Suppressor macrophage treated with lipopolysaccharide for 1 hour (primary cell): ENCODE measurements around the gene ARL5B.
"Not testable (repeated sequence)": the region's sequence is repeated elsewhere in the genome, so short reads cannot be mapped to it uniquely, and the experiment has no call there.

Experiments used
- DNase-seq, 3 donors: peaks; one replicate each; pipeline ENCODE4 v3.0.0-alpha.2; 2020 to 2022

The ARL5B gene

GRCh38 chr10:18659125-18659818 is at the start of gene ARL5B:
ARL5B (plus strand) TSS chr10:18659431; CDS start chr10:18659638, 207 bp downstream.
- DNase-seq, result peak; percentile 99 to 100 (median 100)

DNA sequence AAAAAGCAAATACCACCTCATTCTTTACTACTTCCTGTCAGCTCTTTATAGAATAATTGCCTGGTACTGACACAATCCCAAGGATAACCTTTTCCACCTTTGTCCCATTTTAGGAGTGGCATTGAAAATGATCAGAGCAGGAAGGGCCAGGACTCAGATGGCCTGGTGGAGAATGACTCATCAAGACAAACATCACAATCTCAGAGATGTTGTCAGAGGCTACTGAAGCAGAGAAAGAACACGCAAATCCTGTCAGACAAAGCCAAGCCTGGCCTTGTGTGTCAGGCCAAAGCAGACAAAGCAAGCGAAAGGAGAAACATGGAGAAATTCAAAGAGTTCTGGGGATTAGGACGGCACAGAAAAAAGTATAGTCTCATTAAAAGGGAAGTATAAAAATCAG is 48.7 kb upstream of the ARL5B start:
- peak in 2 of 3 donors; percentile 14 to 21 for DNase-seq

DNA sequence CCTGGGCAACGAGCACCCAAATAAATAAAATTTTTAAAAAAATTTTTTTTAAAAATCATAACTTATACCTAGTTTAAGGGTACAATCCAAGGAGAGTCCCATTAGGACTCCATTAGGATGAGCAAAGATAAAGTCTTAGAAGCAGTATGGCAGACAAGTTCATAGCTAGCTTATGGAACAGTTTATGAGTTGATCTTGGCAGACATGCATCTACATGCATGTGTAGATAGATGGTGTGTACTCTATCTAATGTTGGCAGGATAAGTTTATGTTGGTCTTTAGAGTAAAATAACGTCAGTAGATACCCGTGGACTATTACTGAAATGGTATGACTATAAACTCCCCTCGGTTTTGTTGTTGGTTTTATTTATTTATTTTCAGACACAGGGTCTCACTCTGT is 48.1 kb upstream of the ARL5B start:
- no peak for DNase-seq

GRCh38 chr10:18615618-18616017 is 43.6 kb upstream of the ARL5B start:
- DNase-seq, result no peak

DNA sequence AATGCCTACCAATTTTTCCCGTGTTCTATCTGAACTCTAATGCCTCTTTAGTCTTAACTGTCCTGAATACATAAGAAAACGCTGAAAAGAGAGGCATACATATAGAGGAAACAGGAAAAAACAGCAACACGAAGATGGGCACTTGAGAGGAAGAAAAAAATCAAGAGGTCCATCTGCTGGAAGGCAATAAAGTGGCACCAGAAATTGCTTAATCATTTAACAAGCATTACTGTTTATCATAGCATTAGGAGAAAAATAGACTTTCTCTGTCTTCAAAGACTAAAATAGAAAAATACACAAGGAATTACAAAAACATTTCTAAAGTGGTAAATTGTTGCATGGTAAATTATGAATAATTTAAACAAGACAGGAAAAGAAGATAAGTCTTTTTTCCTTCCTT is 42.9 kb upstream of the ARL5B start:
- no peak for DNase-seq

DNA sequence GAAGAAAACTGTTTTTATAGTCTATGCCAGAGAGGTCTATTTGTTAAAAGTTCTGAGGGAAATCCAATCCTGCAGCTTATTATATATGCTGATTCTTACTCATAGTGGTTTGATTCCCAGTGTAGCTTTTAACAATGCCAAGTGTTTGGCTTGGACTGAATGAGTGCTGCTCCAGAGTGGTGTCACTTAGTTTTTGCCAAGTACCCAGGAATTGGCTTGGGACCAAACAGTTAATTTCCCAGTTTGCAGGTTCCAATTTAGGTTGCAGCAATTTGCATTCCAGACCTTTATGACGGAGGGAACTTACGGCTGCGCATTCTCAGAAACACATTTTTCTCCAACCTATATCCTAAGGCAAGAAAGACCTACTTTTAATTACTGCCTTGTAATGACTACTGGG is 40.2 kb upstream of the ARL5B start:
- DNase-seq, result no peak

- no peak for DNase-seq
Observed at GRCh38 chr10:18620856-18621255, 38.4 kb upstream of the ARL5B start.

- not testable (repeated sequence) for DNase-seq
Observed at GRCh38 chr10:18623671-18624070, 35.6 kb upstream of the ARL5B start.

DNA sequence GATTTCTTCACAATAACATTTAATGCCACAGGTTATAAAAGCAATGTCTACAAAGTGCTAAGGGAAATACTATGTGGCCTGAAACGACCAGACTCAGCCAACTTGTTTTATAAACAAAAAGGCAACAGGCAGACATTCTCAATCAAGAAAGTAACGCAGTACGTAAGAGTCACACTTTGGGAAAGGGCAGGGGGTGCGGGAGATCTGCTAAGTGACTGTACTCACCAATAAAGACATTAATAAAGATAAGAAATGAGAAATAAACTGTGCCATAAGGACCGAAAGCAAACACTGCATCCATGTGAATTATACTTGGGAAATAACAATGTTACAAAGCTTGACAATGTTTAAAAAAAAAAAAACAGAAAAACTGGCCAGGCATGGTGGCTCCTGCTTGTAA is 33.3 kb upstream of the ARL5B start:
- DNase-seq, result no peak

- DNase-seq, result peak; percentile 56 to 69 (median 57)
Observed at GRCh38 chr10:18627452-18628018, 31.7 kb upstream of the ARL5B start.

DNA sequence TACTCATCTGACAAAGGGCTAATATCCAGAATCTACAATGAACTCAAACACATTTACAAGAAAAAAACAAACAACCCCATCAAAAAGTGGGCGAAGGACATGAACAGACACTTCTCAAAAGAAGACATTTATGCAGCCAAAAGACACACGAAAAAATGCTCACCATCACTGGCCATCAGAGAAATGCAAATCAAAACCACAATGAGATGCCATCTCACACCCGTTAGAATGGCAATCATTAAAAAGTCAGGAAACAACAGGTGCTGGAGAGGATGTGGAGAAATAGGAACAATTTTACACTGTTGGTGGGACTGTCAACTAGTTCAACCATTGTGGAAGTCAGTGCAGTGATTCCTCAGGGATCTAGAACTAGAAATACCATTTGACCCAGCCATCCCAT is 26.7 kb upstream of the ARL5B start:
- DNase-seq, result not testable (repeated sequence)

DNA sequence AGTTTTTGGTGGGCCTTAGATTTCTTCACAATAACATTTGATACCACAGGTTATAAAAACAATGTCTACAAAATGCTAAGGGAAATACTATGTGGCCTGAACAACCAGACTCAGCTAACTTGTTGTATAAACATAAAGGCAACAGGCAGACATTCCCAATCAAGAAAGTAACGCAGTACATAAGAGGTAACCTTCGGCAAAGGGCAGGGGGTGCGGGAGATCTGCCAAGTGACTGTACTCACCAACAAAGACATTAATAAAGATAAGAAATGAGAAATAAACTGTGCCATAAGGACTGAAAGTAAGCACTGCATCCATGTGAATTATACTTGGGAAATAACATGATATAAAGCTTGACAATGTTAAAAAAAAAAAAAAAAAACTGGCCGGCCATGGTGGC is 23.2 kb upstream of the ARL5B start:
- DNase-seq, result no peak

DNA sequence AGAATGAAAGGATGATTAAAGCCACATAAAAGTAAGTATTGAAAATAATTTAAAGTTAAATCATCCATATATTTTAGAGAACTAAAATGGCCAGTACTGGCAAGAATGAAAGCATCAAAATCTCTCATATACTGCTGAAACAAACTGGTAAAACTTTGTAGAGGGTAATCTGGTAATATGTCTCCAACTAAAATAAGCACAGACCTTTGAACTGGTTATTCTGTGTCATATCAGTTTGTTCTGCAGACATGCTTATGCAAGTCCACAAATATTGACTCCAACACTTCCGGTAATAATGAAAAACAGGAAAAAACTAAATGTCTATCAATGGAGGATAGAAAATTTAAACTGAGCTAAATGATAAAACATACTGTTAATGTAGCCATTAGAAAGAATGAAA is 21.8 kb upstream of the ARL5B start:
- DNase-seq, result not testable (repeated sequence)

- not testable (repeated sequence) for DNase-seq
Observed at GRCh38 chr10:18639719-18640118, 19.5 kb upstream of the ARL5B start.

DNA sequence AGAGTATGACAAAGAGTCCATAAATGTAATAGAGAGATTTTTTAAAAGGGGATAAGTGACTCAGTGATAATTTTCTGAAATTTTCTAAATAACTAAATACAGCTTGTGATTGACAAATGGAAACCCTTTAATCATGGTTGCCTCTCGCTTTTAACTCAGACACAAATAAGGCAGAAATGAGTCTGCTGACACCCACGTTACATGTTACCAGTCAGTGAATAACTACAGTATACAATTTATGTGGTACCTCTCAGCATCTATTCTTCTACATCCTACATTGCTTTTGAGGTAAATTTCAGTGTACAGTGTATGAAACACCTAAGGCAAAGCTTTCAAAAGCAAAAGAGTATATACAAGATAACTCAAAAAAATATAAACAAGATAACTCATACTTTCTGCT is 12.1 kb upstream of the ARL5B start:
- no peak for DNase-seq

GRCh38 chr10:18647945-18648344 is 11.3 kb upstream of the ARL5B start:
- no peak for DNase-seq

GRCh38 chr10:18649364-18649959 is 9.8 kb upstream of the ARL5B start:
- no peak for DNase-seq

DNA sequence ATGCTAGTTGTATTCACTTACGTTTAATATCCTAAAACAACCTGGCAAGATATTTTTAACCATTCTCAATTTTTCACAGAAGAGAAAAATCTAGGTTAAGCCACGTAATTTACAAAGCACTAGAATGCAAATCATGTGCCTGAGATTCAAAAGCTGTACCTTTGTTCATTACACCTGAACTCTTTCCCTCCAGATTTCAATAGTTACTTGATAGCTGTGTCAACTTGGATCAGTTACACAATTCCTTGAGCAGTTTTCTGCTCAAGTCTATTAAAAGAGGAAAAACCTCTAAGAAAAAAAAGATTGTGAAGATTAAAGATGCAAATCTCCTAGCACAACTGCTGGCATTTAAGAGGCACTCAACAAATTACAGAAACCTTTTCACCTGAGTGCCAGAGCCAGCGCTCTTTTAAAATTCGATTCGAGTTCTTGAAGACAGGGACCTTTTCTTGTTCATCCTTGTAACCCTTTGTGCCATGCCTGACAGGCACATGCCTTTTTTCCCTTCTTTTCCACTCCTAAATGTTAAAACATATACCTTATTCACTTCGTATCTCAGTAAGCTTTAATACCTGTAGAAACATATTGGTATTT is 8.7 kb upstream of the ARL5B start:
- DNase-seq, result no peak

- DNase-seq, result peak; percentile 91 to 94 (median 93)
Observed at GRCh38 chr10:18651324-18652007, 7.8 kb upstream of the ARL5B start, which contains the start of gene NSUN6. NSUN6 (minus strand) TSS chr10:18651587; CDS start chr10:18651203, 384 bp downstream.

DNA sequence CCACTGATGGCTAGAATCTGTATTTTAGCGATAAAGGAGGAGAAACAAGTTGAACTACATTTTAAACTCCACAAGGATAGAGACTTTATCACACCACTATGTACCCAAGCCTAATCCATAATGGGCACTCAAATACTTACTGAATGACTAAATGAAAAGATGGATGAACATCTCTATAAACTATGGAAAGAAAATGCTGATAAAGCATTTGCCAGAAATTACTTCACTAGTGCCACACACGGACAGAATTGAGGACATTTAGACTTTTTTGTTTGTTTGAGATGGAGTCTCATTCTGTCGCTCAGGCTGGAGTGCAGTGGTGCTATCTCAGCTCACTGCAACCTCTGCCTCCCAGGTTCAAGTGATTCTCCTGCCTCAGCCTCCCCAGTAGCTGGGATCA is 6.1 kb upstream of the ARL5B start:
- no peak for DNase-seq

GRCh38 chr10:18656724-18657123 is 2.5 kb upstream of the ARL5B start:
- DNase-seq, result no peak

DNA sequence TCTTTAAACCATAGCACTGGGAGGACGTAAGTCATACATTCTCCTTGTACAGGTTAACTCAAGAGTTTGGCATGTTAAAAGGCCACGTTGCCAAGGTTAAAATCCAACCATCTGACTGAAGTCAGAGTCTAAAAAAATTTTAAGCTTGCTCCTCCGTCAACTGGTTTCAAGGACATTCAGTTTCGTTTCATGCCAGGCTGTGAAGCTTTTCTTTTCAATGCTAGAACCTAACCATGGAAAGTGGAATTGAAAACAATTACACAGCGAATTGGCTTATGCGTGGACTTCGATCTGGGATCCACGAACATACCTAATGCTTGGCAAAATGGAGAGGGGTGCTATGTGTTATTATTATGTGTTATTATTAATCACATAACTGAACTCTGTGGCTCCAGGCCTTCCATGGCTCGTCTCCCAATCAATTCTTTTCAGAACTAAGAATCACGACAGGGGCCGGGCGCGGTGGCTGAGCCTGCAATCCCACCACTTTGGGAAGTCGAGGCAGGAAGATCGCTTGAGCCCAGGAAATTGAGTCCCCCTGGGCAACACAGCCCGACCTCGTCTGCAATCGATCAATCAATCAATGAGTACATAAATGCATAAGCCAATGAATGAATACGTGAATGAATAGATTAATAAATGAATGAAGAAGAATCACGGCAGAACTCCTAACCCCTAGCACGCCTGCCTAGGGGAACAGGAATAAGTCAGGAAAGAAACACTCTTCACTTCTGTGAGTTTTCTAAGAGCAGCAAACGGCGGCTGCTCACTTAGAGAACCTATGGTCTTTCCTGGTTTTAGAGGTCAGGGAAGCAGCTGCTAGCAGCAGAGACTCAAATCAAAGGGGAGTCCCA is 733 bp upstream of the ARL5B start:
- DNase-seq, result peak; percentile 80 to 89 (median 84)
